Calu3 (cell line): ENCODE data around the gene PELO. TPM values are rescaled to one million over a fixed set of nuclear protein-coding genes. Genes with fewer than 3 reads are reported as not detected.
"Not testable (repeated sequence)": the region's sequence is repeated elsewhere in the genome, so short reads cannot be mapped to it uniquely, and the experiment has no call there.

Source experiments
- BruUV-seq: library from RNA; stranded (reverse); fragments of 400-500 nt; replicated peaks from 2 replicates; lab custom pipeline; 2021; lab: Mats Ljungman, UMichigan
- CTCF ChIA-PET: fragments of 300-600 bp; sonication (Branson Sonifier 250); formaldehyde crosslinking; loops from one replicate; lab custom pipeline; 2022; ENCODE audit warnings: antibody characterized with exemption; lab: Charles Lee
- DNase-seq: peaks from one replicate; pipeline ENCODE4 v3.0.0; 2022
- H3K27ac Mint-ChIP-seq: one replicate; pipeline ENCODE4 v1.8.0; 2022; ENCODE audit warnings: mixed read lengths; ENCODE audit not compliant: unreplicated experiment
- H3K27me3 Mint-ChIP-seq: one replicate; pipeline ENCODE4 v1.8.0; 2022; ENCODE audit warnings: mixed read lengths; ENCODE audit not compliant: unreplicated experiment
- H3K36me3 Mint-ChIP-seq: one replicate; pipeline ENCODE4 v1.8.0; 2022; ENCODE audit warnings: mild to moderate bottlenecking, moderate library complexity, mixed read lengths; ENCODE audit not compliant: insufficient read depth, unreplicated experiment
- H3K4me1 Mint-ChIP-seq: one replicate; pipeline ENCODE4 v1.8.0; 2022; ENCODE audit warnings: mild to moderate bottlenecking, low read depth, mixed read lengths; ENCODE audit not compliant: unreplicated experiment
- H3K4me3 Mint-ChIP-seq: one replicate; pipeline ENCODE4 v1.8.0; 2022; ENCODE audit warnings: mild to moderate bottlenecking, low read depth, moderate library complexity, mixed read lengths; ENCODE audit not compliant: unreplicated experiment
- H3K9me3 Mint-ChIP-seq: one replicate; pipeline ENCODE4 v1.8.0; 2022; ENCODE audit warnings: low read depth, mixed read lengths; ENCODE audit not compliant: unreplicated experiment
- intact Hi-C: fragments of 100-400 bp; cut with micrococcal nuclease; formaldehyde crosslinking; loops from one replicate; pipeline ENCODE4 v1.10.0; 2022; ENCODE audit not compliant: unreplicated experiment
- total RNA-seq: library from RNA; stranded (reverse); gene quantifications from 2 replicates; pipeline ENCODE4 v1.2.3, GENCODE V29; 2022
- TF ChIP-seq, protein P1 (sequence below): fragments of 200-600 bp; IDR thresholded peaks from one replicate; pipeline ENCODE4 v1.8.0; 2022; ENCODE audit warnings: antibody characterized with exemption; ENCODE audit not compliant: unreplicated experiment

PELO gene
- total RNA-seq, 1 experiment from 2014 or later: 24.6 TPM

DNA sequence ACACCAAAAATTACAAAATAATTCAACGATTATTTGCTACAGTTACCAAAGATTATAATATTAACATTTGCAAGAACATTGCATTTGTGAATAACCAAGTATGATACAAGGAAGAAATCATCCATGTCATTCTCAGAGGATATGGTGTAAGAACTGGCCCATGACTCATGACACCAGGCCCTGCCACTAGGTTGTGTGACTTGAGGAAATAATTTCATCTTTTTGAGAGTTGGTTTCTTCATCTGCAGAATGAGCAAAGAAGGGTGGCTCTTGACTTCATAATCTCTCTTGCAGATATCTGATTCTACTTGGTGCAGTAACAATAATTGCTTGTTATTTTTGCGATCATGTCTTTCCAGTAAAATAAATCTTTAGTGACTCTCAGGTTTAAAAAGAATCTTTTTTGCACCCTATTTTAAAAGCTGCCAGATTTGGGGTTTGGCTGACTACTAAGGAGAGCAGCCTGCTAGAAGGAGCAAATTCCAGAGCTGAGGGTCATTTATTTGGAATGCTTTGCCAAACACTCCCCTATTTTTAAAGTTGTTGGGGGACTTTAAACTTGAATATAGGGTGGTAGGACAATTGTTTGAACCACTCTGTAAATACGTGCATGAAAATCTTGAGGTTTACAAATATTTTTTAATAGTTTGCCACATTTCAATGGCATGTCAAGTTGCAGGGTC lies 23.5 kb downstream of the PELO start:
- H3K27ac Mint-ChIP-seq: no peak overlapping the region
- no peak overlapping the region for H3K4me3 Mint-ChIP-seq
- H3K27me3 Mint-ChIP-seq: no peaks in the 10 kb centered on the region
- CTCF ChIA-PET: interaction anchor here (1.0 kb wide), 1 partner anchor 104 kb away, joined by 4 read pairs; no protein-coding TSS in a partner anchor
- intact Hi-C loops: no loop called here
- TF ChIP-seq, protein P1, sequence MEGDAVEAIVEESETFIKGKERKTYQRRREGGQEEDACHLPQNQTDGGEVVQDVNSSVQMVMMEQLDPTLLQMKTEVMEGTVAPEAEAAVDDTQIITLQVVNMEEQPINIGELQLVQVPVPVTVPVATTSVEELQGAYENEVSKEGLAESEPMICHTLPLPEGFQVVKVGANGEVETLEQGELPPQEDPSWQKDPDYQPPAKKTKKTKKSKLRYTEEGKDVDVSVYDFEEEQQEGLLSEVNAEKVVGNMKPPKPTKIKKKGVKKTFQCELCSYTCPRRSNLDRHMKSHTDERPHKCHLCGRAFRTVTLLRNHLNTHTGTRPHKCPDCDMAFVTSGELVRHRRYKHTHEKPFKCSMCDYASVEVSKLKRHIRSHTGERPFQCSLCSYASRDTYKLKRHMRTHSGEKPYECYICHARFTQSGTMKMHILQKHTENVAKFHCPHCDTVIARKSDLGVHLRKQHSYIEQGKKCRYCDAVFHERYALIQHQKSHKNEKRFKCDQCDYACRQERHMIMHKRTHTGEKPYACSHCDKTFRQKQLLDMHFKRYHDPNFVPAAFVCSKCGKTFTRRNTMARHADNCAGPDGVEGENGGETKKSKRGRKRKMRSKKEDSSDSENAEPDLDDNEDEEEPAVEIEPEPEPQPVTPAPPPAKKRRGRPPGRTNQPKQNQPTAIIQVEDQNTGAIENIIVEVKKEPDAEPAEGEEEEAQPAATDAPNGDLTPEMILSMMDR: no peak
- no peaks in the 10 kb centered on the region for H3K9me3 Mint-ChIP-seq
- no peaks in the 10 kb centered on the region for H3K36me3 Mint-ChIP-seq
- H3K4me1 Mint-ChIP-seq: peaks cover 31% of the 10 kb centered on the region
- no TSS peak for BruUV-seq
- DNase-seq: peak; percentile 45

DNA sequence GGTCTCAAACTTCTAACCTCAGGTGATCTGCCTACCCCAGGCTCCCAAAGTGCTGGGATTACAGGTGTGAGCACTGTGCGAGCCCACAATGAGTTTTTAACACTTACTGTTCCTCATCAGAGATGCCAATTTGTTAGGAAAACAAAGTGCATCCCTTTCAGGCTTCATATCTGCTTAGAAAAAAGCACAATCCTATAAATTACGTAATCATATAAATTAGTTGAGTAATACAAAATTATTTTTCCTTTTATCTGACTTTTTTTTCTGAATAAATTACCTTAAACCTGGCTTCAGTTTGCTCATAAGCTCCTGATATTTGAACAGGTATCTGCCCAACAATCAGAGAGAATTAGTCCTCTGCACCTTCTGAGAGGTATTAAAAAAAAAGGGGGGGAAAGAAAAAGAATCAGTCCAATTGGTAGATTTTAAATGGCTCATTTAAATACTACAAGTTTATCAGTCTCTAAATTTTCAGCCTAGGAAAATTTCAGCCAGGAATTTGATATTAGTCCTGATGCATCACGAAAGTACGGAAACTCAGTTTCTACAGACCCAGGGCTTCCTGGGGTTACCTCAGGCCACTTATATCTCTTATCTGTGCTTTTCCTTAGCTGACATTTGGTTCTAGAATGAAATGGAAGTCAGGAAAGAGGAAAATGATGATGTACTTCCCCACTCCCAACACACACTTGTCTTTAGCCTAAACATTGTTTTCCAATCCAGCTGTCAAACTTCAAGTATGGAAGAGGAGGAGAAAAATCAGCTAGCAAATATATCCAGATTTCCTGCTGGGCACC lies 26.8 kb downstream of the PELO start:
- Mint-ChIP-seq H3K36me3 (no peaks in the 10 kb centered on the region), H3K9me3 (no peaks in the 10 kb centered on the region), H3K27me3 (no peaks in the 10 kb centered on the region), H3K4me3 (no peak overlapping the region), H3K27ac (no peak overlapping the region), H3K4me1 (peaks cover 21% of the 10 kb centered on the region)
- TF ChIP-seq, protein P1: no peak
- no TSS peak for BruUV-seq
- CTCF ChIA-PET: no interaction called here
- DNase-seq: no peak
- intact Hi-C loops: no loop called here

DNA sequence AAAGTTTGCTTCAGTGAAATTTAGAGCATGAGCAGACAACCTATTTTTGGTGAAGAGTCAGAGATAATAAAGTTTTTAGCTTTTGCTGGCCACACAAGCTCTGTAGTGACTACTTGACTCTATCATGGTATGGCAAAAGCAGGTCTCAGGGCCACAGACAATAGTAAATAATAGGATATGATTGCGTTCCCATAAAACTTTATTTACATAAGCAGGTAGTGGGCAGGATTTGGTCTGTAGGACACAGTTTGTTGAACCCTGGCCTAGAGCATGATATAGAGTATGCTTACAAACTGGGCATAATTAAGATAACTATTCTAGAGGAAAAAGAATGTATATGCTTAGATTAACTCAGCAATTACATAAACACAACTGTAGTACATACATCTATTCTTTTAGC lies 30.1 kb downstream of the PELO start:
- Mint-ChIP-seq H3K4me1 (no peaks in the 10 kb centered on the region), H3K27me3 (no peaks in the 10 kb centered on the region), H3K36me3 (no peaks in the 10 kb centered on the region), H3K4me3 (no peak overlapping the region), H3K9me3 (no peaks in the 10 kb centered on the region), H3K27ac (no peak overlapping the region)
- TF ChIP-seq, protein P1: no peak
- intact Hi-C loops: no loop called here
- no peak for DNase-seq
- no TSS peak for BruUV-seq
- CTCF ChIA-PET: no interaction called here

DNA sequence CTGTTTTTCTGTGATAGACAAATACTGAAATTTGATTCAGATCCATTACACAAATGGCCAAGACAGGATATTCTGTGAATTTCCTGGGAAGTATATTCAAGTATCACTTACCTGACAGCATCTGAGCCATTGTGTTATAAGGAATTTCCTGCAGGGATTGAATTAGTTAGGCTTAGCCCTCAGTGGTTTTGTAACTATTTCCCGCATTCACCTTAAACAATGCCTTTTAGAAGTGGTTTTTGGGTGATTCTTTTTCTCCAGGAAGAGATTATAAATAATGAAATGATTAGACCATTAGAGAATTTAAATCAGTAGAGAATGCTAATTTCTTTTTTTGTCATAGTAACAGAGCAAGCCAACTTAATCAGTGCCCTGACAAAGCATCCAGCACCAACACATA lies 30.6 kb downstream of the PELO start:
- Mint-ChIP-seq H3K4me1 (no peaks in the 10 kb centered on the region), H3K27ac (no peak overlapping the region)

DNA sequence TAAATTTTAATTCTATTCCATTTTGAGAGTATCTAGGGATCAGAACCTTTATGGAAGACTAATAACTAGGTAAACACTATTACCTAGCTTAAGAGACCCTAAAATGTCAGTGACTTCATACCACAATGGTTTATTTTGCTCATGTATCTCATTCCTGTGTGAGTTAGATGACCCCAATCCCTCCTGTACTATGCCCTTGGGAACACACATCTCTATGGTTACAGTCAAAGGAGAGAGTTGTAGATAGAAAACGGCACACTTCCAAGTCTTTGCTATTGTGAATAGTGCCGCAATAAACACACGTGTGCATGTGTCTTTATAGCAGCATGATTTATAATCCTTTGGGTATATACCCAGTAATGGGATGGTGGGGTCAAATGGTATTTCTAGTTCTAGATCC lies 31.1 kb downstream of the PELO start:
- DNase-seq, H3K27me3 Mint-ChIP-seq, intact Hi-C loops, CTCF ChIA-PET, BruUV-seq, H3K36me3 Mint-ChIP-seq, H3K27ac Mint-ChIP-seq, H3K4me1 Mint-ChIP-seq, H3K9me3 Mint-ChIP-seq, H3K4me3 Mint-ChIP-seq: not testable (repeated sequence)

More for the DNA sequence above, 30.6 kb downstream of the PELO start:
- intact Hi-C loops: no loop called here
- CTCF ChIA-PET: no interaction called here
- Mint-ChIP-seq H3K27me3 (no peaks in the 10 kb centered on the region), H3K4me3 (no peak overlapping the region), H3K9me3 (no peaks in the 10 kb centered on the region), H3K36me3 (no peaks in the 10 kb centered on the region)
- no peak for DNase-seq
- TF ChIP-seq, protein P1: no peak
- BruUV-seq: no TSS peak
